Ramos (cell line): ENCODE results near the gene ZNF827.

ENCODE experiments used
- in situ Hi-C: fragments of 300-500 bp; cut with MboI; formaldehyde crosslinking; loops from one replicate; pipeline ENCODE4 v1.14.3; 2022; ENCODE audit warnings: low sequenced_read_pairs; ENCODE audit not compliant: unreplicated experiment

The ZNF827 gene

GRCh38 chr4:145895056-145895455 is 43.6 kb downstream of the ZNF827 start:
- in situ Hi-C loops: no loop called here

DNA sequence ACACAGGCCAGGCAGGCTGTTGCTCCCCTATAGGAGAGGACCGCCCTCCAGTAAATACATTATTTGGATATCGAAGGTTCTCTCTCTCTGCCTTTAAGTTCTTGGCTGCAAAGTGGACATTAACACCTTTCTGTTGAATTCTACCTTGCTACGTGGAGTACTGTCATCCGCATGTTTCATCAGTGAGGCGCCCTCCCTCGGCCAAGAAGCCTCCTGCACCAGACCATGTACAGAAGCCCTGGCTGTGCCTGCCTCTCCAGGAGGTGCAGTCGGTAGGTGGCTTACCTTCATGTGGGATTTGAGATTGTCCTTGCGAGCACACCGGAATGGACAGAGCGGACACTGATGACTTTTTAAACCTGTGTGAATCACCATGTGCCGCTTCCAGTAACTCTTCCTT is 46.7 kb downstream of the ZNF827 start:
- in situ Hi-C loops: no loop called here

- in situ Hi-C loops: no loop called here
Measured at GRCh38 chr4:145890689-145891088, 47.9 kb downstream of the ZNF827 start.

DNA sequence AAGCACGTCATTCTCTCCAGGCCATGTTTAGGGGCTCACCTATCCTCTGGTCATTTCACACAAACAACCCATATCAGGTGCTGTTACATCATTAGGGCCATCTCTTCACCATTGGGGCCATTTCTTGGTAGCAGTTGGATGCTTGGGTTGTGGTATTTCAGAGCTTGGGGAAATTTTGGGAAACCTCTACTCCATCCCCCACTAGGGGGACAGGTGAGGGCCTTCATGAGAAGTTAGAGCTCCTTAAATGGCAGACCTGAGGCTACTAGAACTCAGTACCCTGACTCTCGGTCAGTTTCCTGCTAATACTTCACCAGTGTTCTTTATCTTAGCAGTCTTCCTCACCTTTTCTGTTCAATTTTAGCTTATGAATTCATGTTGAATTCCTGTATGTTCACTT is 50.2 kb downstream of the ZNF827 start:
- in situ Hi-C loops: no loop called here

- in situ Hi-C loops: no loop called here
Measured at GRCh38 chr4:145887241-145887991, 51.2 kb downstream of the ZNF827 start.

DNA sequence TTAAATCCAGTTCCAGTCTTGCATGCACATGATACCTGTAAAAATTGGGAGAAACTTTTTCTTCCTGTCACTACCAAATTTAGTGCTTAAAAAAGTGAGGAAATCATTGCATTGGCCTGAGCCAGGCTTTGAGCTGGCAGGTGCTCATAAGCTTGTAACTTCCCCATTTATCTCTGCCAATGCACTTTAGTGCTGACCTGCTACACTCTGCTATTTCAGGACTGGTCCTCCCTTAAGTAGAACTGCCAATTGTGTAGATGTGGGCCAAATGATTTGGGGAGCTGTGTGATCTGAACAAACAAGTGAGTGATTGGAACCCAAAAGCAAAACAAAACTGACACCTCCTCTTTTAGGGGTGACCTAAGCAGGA is 51.8 kb downstream of the ZNF827 start:
- in situ Hi-C loops: no loop called here

DNA sequence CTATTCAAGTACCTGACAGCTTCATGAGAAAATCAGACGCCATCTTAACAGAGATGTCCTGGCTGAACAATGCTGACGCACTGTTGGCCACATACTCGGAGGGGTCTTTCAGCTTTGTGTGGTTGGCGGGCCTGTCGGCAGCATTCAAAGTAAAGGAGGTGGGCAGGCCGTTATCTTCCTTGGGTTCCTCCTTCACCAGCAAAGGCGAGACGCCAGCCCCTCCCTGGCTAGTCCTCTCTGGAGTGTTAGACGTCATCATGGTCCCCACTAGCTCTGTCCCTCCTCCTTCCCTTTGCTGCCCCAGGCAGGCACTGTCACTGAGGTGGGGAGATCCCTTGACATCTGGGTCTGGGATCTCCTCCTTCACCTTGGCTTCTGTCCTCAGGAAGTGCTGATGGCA is 53.0 kb downstream of the ZNF827 start:
- in situ Hi-C loops: no loop called here

DNA sequence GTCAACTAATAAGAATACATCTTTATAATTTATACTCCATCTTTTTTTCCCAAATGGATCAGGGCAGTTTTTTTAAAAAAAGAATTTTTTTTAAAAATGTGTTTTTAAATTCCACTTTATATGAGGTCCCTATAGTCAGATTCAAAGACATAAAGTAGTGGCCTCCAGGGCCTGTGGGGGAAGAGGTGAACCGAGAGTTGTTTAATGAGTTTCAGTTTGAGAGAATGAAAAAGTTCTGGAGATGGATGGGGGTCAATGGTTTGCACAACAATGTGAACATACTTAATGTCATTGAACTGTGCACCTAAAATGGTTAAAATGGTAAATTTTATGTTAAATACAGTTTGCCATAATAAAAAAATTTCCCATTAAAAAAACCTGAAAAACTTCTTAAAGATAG is 53.8 kb downstream of the ZNF827 start:
- in situ Hi-C loops: no loop called here

GRCh38 chr4:145883101-145883694 is 55.4 kb downstream of the ZNF827 start:
- in situ Hi-C loops: no loop called here

GRCh38 chr4:145882604-145883003 is 56.0 kb downstream of the ZNF827 start:
- in situ Hi-C loops: no loop called here

DNA sequence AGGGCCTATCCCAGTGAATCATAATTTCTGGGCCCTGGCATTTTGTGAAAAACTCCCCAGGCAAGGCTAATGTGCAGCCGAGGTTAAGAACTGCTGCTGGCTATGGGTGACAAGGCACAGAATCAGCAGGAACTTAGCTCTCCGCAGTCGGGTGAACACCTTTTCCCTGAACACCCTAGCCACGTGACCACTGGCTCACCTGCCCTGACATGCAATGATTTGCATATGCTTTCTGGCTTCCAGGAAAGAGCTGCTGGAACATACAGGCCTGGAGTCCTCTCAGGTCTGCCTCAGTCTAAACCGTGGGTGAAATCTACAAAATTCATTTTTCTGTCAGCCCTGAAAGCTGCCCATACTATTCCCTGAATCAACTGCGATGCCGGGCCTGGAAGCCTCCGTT is 56.6 kb downstream of the ZNF827 start:
- in situ Hi-C loops: no loop called here

DNA sequence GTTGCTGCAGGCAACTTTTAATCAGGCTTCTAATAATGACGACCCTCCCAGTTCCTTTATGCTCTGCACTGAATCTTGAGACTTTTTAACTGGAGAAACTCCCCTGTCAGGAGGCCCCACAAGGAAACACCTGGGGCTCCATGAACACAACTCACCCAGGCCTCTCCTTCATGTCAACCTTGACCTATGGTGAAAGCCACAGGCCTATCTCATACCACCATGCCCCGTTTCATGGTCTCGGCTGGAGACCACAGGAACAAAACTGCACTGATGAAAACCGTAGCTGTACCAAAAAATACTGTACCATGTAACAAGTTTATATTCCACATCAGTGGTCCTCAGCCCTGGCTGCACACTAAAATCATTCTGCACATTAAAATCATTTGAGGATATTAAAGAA is 57.0 kb downstream of the ZNF827 start:
- in situ Hi-C loops: no loop called here

DNA sequence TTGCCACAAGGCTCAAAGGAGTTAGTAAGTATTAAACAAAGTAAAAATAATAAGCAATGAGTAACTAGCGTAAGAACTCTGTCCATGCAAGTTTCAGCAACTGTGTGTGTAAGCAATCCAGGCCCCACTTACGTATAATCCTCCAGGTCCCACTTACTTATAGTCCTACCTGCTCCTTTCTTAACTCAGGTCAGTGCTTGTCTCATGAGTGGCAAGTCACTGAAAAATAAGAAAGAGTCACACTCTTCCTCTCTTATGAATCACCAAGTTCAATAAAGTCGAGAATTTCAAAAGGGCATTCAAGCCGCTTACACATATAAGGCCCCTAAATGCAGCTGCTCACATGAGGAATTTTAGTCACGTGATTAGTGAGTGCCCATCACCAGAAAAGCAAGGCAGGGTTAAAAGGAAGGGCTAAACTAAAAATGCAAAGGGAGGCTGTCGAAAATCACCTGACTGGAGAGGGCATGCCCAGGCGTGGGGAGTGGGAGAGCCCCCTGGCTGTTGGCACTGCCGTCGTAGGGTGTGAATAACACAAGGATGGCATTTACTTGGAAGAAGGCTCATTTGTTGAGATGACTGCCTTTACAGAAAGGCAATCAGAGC is 58.2 kb downstream of the ZNF827 start:
- in situ Hi-C loops: no loop called here

- in situ Hi-C loops: no loop called here
Measured at GRCh38 chr4:145879598-145879997, 59.0 kb downstream of the ZNF827 start.

- in situ Hi-C loops: no loop called here
Measured at GRCh38 chr4:145878501-145879435, 59.9 kb downstream of the ZNF827 start.

GRCh38 chr4:145876531-145877180 is 62.0 kb downstream of the ZNF827 start:
- in situ Hi-C loops: no loop called here

DNA sequence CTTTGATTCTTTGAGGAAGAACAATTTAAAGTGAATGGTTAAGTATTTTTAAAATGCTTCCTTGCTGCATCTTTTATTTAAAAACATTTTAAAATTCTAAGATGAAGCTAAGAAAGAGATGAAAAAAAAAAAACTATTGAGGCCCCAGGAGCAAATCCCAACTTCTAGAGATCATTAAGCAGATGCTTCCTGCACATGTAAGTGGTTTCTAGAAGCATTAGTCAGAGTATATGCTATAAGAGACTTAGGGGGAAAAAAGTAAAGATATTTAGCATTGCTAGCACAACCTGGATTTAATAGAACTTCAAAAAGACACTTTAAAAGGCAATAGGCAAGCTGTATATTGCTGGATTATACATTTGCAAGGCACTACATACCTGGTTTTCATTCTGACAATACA is 64.7 kb downstream of the ZNF827 start:
- in situ Hi-C loops: no loop called here

GRCh38 chr4:145871209-145871608 is 67.4 kb downstream of the ZNF827 start:
- in situ Hi-C loops: no loop called here

DNA sequence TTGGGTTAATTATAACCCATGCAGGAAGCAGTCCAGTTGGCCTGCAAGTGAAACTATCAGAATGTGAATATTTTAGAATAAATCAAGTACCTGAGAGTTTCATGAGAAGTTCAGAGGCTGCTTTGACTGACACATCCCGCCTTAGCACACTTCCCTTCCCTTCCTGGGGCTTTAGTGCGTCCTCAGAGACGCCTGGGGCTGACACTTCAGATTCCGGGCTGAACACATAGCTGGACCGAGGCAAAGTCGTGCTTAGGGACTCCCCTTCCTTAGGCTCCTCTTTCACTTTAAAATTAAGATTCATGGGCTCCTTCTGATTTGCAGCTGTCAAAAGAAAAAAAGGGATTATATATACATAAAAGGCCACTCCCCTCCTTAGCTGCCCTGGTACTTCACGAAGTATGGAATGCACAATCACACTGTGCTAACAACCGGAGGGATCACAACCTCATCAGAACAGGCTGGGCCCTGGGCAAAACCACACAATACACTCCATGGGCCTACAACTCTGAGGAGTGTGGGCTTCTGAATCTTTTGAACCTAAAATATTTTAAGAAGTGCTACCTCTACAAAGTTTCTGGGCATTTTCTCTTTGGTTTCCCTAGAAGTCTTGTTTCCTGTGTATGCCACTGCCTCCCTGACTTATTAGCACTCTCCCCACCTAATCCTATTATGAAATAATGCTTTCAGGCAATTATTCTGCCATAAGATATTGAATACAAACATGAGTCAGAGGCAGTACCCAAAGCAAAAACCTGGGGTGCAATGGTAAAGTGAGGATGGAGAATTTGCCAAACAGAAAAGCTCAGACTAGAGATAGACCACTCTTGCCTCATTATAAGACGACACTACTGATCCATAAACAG is 68.2 kb downstream of the ZNF827 start:
- in situ Hi-C loops: no loop called here
